Muscle of leg (tissue), 16 donors: ENCODE data around the gene EBF4. TPM values are rescaled to one million over a fixed set of nuclear protein-coding genes. Genes with fewer than 3 reads are reported as not detected.

Experiments
- DNase-seq: peaks from one replicate; pipeline ENCODE4 v3.0.0; 2013
- H3K27ac ChIP-seq: one replicate; pipeline ENCODE4 v1.5.1; 2013; ENCODE audit warnings: mild to moderate bottlenecking, low read length, control low read depth
- H3K27me3 ChIP-seq: one replicate; pipeline ENCODE4 v1.6.1; 2013; ENCODE audit warnings: low read length; ENCODE audit not compliant: control insufficient read depth, insufficient read depth
- H3K36me3 ChIP-seq: one replicate; pipeline ENCODE4 v1.6.1; 2013; ENCODE audit warnings: low read length; ENCODE audit not compliant: control insufficient read depth, insufficient read depth
- H3K4me1 ChIP-seq: one replicate; pipeline ENCODE4 v1.6.1; 2013; ENCODE audit warnings: low read length; ENCODE audit not compliant: control insufficient read depth, insufficient read depth
- H3K4me3 ChIP-seq: one replicate; pipeline ENCODE4 v1.5.1; 2013; ENCODE audit warnings: low read length, control low read depth
- H3K9me3 ChIP-seq: replicated peaks from 2 replicates; pipeline ENCODE4 v1.6.1; 2013; ENCODE audit warnings: low read depth, low read length; ENCODE audit not compliant: control insufficient read depth
- WGBS: methylation state at CpG from one replicate; pipeline ENCODE4 v1.1.5; 2013; ENCODE audit warnings: missing lambda C conversion rate; ENCODE audit not compliant: insufficient coverage; 5-methylcytosine and 5-hydroxymethylcytosine counted together
- long read RNA-seq, 11 donors: transcript quantifications; one replicate each; lab custom pipeline, GENCODE V29; 2026
- polyA plus RNA-seq, 8 donors: library from polyadenylated mRNA; unstranded; fragments of 120-200 nt; gene quantifications; one replicate each; pipeline versions ENCODE4 v1.2.1 to v1.2.3, GENCODE V29; 2013; ENCODE audit warnings: inconsistent platforms in 1 of 8, low replicate concordance in 1 of 8; ENCODE audit not compliant: insufficient read length in 8 of 8, insufficient read depth in 1 of 8
- total RNA-seq: library from RNA; stranded (reverse); fragments of 120-200 nt; gene quantifications from one replicate; pipeline ENCODE4 v1.2.4, GENCODE V29; 2013

EBF4 gene, protein sequence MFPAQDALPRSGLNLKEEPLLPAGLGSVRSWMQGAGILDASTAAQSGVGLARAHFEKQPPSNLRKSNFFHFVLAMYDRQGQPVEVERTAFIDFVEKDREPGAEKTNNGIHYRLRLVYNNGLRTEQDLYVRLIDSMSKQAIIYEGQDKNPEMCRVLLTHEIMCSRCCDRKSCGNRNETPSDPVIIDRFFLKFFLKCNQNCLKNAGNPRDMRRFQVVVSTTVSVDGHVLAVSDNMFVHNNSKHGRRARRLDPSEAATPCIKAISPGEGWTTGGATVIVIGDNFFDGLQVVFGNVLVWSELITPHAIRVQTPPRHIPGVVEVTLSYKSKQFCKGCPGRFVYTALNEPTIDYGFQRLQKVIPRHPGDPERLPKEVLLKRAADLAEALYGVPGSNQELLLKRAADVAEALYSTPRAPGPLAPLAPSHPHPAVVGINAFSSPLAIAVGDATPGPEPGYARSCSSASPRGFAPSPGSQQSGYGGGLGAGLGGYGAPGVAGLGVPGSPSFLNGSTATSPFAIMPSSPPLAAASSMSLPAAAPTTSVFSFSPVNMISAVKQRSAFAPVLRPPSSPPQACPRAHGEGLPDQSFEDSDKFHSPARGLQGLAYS
- total RNA-seq = 3.2 TPM
- polyA plus RNA-seq = 1 to 10 TPM; 4.0 to 8.9 (median 4.7) TPM
- long read RNA-seq, donor 1 = 0 reads
- long read RNA-seq, donor 2 = 0 reads
- long read RNA-seq, donor 3, partial matches to known transcripts = 0 of 2 reads
- long read RNA-seq, donor 3, other reads (novel, unspliced or antisense) = 0 of 2 reads
- long read RNA-seq, donor 4 = 0 reads
- long read RNA-seq, donor 5 = 0 reads
- long read RNA-seq, donor 6, partial matches to known transcripts = 0 of 2 reads
- long read RNA-seq, donor 6, other reads (novel, unspliced or antisense) = 0 of 2 reads
- long read RNA-seq, donor 7 = 0 reads
- long read RNA-seq, donor 8 = 0 reads
- long read RNA-seq, donor 9, partial matches to known transcripts = 0 of 1 reads
- long read RNA-seq, donor 9, other reads (novel, unspliced or antisense) = 0 of 1 reads
- long read RNA-seq, donor 10, partial matches to known transcripts = 0 of 1 reads
- long read RNA-seq, donor 10, other reads (novel, unspliced or antisense) = 0 of 1 reads
- long read RNA-seq, donor 11, partial matches to known transcripts = 0 of 1 reads
- long read RNA-seq, donor 11, other reads (novel, unspliced or antisense) = 0 of 1 reads

DNA sequence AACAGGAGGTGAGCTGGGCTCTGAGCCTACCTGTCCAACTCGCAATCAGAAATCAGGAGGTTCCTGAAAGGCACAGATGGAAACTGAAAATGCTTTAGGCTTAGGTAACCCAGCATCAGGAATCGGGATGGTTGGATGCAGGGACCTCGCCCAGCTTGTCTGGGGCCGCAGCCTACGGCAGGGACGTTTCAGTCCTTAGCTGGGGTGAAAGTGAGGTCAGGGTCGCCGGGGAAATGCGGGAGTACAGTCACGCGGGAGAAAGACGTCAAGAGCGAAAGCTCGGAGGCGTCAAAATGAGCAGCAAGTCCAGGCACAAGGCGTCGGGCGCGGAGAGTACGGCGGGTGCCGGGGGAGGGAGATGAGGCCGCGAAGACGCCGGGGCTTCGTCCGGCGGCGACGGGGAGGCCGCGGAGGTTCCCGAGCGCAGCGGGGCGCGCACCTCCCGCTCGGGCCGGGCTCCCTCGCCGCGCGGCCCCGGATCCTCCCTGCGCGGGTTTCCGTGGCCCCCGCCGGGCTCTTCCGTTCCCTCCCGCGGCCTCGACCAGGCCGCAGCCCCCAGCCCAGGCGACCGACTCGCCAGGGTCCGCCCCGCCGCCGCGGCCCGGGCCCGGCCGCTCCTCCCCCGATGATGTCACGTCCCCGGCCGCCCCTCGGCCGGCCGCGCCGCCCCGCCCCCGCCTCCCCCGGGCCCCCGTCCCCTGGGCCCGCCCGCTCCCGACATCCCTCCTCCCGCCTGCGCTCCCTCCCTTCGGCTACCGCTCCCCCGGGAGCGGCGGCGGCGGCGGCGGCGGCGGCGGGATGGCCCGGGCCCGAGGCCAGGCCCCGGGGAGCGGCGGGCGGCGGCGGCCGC lies at the start of gene EBF4:
EBF4 (plus strand) TSS at position 745 of the 850 bp plus-strand sequence. CDS start 866 bp downstream, outside the sequence.
- H3K4me3 ChIP-seq = peak within 1 kb of the TSS; percentile 38
- 1% methylated on average over 91 of the region's 106 CpGs for WGBS
- DNase-seq = peak; percentile 65
- H3K27ac ChIP-seq = no peak within 1 kb of the TSS
- H3K27me3 ChIP-seq = peaks cover 82% of the 10 kb centered on the region
- no peaks in the 10 kb centered on the region for H3K36me3 ChIP-seq
- no peaks in the 10 kb centered on the region for H3K9me3 ChIP-seq
- H3K4me1 ChIP-seq = peaks cover 8% of the 10 kb centered on the region

GRCh38 chr20:2643708-2644107 lies 48.9 kb upstream of the EBF4 start:
- Histone ChIP-seq H3K27ac (no peak overlapping the region), H3K36me3 (peaks cover 3% of the 10 kb centered on the region), H3K9me3 (no peaks in the 10 kb centered on the region), H3K4me1 (no peaks in the 10 kb centered on the region), H3K4me3 (no peak overlapping the region), H3K27me3 (no peaks in the 10 kb centered on the region)
- no peak for DNase-seq
- WGBS = no CpG with 5 or more reads among the region's 1 CpG

GRCh38 chr20:2651772-2652723 lies 40.5 kb upstream of the EBF4 start, which contains the start of gene NOP56:
Gene NOP56, plus strand, starts transcription at chr20:2652632. Its CDS starts 29 bp downstream, at chr20:2652661.
- peak; percentile 97 for DNase-seq
- no peaks in the 10 kb centered on the region for H3K27me3 ChIP-seq
- H3K36me3 ChIP-seq = peaks cover 34% of the 10 kb centered on the region
- H3K4me3 ChIP-seq = peak within 1 kb of the TSS; percentile 92
- peak within 1 kb of the TSS; percentile 92 for H3K27ac ChIP-seq
- no peaks in the 10 kb centered on the region for H3K9me3 ChIP-seq
- under 1% methylated on average over 93 of the region's 101 CpGs for WGBS
- H3K4me1 ChIP-seq = peaks cover 15% of the 10 kb centered on the region

DNA sequence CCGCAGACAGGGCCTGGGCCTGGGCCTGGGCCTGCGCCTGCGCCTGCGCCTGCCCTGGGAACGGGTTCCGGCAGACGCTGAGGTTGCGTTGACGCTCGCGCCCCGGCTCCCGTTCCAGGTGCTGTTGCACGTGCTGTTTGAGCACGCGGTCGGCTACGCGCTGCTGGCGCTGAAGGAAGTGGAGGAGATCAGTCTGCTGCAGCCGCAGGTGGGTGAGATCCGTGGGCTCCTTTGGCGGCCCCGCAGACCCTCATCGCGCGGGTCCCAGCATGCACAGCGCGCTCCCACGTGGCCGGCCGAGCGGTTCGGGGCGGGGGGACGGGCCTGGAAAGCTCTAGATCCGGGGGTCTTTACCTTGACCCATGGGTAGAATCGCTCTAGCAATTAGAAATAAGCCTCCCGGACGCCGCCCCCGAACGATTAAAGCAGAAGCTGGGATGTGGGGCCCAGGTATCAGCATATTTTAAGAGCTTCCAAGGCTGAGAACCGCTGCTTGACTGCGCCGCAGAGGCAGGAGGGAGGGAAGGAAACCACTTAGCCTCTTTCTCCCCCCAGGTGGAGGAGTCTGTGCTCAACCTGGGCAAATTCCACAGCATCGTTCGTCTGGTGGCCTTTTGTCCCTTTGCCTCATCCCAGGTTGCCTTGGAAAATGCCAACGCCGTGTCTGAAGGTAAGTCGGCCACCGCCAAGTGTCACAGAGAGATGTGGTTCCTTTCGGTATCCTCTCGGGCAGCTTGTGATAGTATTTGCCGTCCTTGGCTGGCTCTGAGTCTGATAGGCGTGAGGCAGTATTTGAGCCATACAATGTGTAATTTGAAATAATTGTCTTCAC lies 39.6 kb upstream of the EBF4 start:
- under 1% methylated on average over 53 of the region's 56 CpGs for WGBS
- H3K4me3 ChIP-seq = peak overlapping the region; percentile 92
- no peaks in the 10 kb centered on the region for H3K27me3 ChIP-seq
- H3K4me1 ChIP-seq = peaks cover 15% of the 10 kb centered on the region
- no peak for DNase-seq
- no peaks in the 10 kb centered on the region for H3K9me3 ChIP-seq
- H3K27ac ChIP-seq = peak overlapping the region; percentile 59
- H3K36me3 ChIP-seq = peaks cover 43% of the 10 kb centered on the region

GRCh38 chr20:2653556-2654383 lies 38.8 kb upstream of the EBF4 start:
- peak overlapping the region; percentile 92 for H3K4me3 ChIP-seq
- H3K4me1 ChIP-seq = peaks cover 15% of the 10 kb centered on the region
- WGBS = 47% methylated on average over 11 of the region's 24 CpGs
- no peak overlapping the region for H3K27ac ChIP-seq
- no peaks in the 10 kb centered on the region for H3K9me3 ChIP-seq
- no peak for DNase-seq
- no peaks in the 10 kb centered on the region for H3K27me3 ChIP-seq
- H3K36me3 ChIP-seq = peaks cover 51% of the 10 kb centered on the region

DNA sequence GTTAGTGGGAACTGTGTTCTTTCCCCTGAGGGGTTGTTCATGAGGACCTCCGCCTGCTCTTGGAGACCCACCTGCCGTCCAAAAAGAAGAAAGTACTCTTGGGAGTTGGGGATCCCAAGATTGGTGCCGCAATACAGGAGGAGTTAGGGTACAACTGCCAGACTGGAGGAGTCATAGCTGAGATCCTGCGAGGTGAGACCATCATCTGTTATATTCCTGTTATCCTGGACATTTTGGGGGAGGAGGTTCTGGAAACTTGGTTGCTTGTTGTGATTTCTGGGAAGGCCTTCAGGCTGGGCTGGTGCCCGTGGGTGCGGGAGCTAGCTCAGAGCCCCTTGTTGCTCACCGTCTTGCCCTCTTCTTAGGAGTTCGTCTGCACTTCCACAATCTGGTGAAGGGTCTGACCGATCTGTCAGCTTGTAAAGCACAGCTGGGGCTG lies 38.2 kb upstream of the EBF4 start:
- Histone ChIP-seq H3K27me3 (no peaks in the 10 kb centered on the region), H3K36me3 (peaks cover 57% of the 10 kb centered on the region), H3K4me1 (peaks cover 15% of the 10 kb centered on the region), H3K27ac (no peak overlapping the region), H3K9me3 (no peaks in the 10 kb centered on the region), H3K4me3 (no peak overlapping the region)
- 89% methylated on average over 9 of the region's 9 CpGs for WGBS
- no peak for DNase-seq

GRCh38 chr20:2654831-2655230 lies 37.7 kb upstream of the EBF4 start:
- WGBS = 60% methylated on average over 1 of the region's 3 CpGs
- H3K27me3 ChIP-seq = no peaks in the 10 kb centered on the region

More at GRCh38 chr20:2654831-2655230, 37.7 kb upstream of the EBF4 start:
- Histone ChIP-seq H3K36me3 (peaks cover 61% of the 10 kb centered on the region), H3K4me1 (peaks cover 15% of the 10 kb centered on the region), H3K9me3 (no peaks in the 10 kb centered on the region), H3K4me3 (no peak overlapping the region), H3K27ac (no peak overlapping the region)
- DNase-seq = no peak
